HepG2 (cell line): ENCODE data around the gene POLH. TPM values are rescaled to one million over a fixed set of nuclear protein-coding genes. Genes with fewer than 3 reads are reported as not detected.

Experiments used
- ATAC-seq: fragments of 200-7000 bp; cut with Tn5 transposase; 3 replicates; pipeline ENCODE4 v1.9.1; 2020; ENCODE audit warnings: mild to moderate bottlenecking, moderate library complexity
- BruUV-seq: library from RNA; stranded (reverse); fragments of 400-500 nt; replicated peaks from 2 replicates; lab custom pipeline; 2021; lab: Mats Ljungman, UMichigan
- CTCF ChIA-PET: fragments of 300-600 bp; formaldehyde crosslinking; extraction: SDS; loops from one replicate; lab custom pipeline; 2021; ENCODE audit warnings: low total read pairs, inconsistent platforms, low intra/inter-chr PET ratio; lab: Yijun Ruan, JAX
- POLR2A ChIA-PET: fragments of 350-600 bp; sonication (Branson Sonifier 250); formaldehyde crosslinking; loops from one replicate; lab custom pipeline; 2020; ENCODE audit warnings: antibody characterized with exemption, inconsistent platforms; lab: Yijun Ruan, JAX
- DNase-seq: peaks from one replicate; pipeline ENCODE4 v3.0.0-alpha.2; 2015; ENCODE audit warnings: low spot score
- FAIRE-seq: peaks from 3 replicates; lab custom pipeline; 2011; peaks lifted over from hg19 to GRCh38; lab: Jason Lieb, UNC
- H2AFZ ChIP-seq: one replicate; pipeline ENCODE4 v1.6.1; 2011; ENCODE audit warnings: low read length, inconsistent platforms
- H3K27ac ChIP-seq: fragments of 300-600 bp; 3 replicates; pipeline ENCODE4 v1.8.0; 2011; ENCODE audit warnings: mixed run types, mild to moderate bottlenecking, mixed read lengths, low read length, inconsistent platforms; ENCODE audit not compliant: insufficient read depth; ENCODE audit errors: extremely low read length
- H3K27me3 ChIP-seq, 2 experiments: fragments of 200-600 bp in 1 of 2; 2 replicates in 1 of 2; 3 replicates in 1 of 2; pipeline versions ENCODE4 v1.6.0 to v1.8.0; 2011; ENCODE audit warnings: low read length in 2 of 2, mild to moderate bottlenecking in 2 of 2, moderate library complexity in 2 of 2, inconsistent platforms in 1 of 2; ENCODE audit not compliant: insufficient read depth in 2 of 2, control insufficient read depth in 1 of 2
- H3K36me3 ChIP-seq, 2 experiments: fragments of 200-600 bp in 1 of 2; replicated peaks in 1 of 2; 2 replicates in 1 of 2; 3 replicates in 1 of 2; pipeline versions ENCODE4 v1.5.1 to v1.8.0; 2011; ENCODE audit warnings: low read length in 2 of 2, inconsistent platforms in 1 of 2; ENCODE audit not compliant: insufficient read depth in 2 of 2, control insufficient read depth in 1 of 2
- H3K4me1 ChIP-seq: 2 replicates; pipeline ENCODE4 v1.5.1; 2012; ENCODE audit warnings: low read length, inconsistent platforms; ENCODE audit not compliant: insufficient read depth
- H3K4me2 ChIP-seq: 2 replicates; pipeline ENCODE4 v1.6.0; 2011; ENCODE audit warnings: low read depth, low read length, inconsistent platforms
- H3K4me3 ChIP-seq, 3 experiments: fragments of 200-600 bp in 1 of 3; sonication (generic), shearing (Covaris generic) in 1 of 3; replicated peaks in 1 of 3; 2 replicates each; pipeline ENCODE4 v1.5.1; 2011 to 2016; ENCODE audit warnings: low read length in 3 of 3, inconsistent platforms in 2 of 3, low read depth in 2 of 3, mild to moderate bottlenecking in 2 of 3, control low read depth in 1 of 3, mixed read lengths in 1 of 3; ENCODE audit not compliant: insufficient read depth in 1 of 3
- H3K79me2 ChIP-seq: one replicate; pipeline ENCODE4 v1.6.1; 2011; ENCODE audit warnings: low read length, inconsistent platforms; ENCODE audit not compliant: insufficient read depth
- H3K9ac ChIP-seq: 2 replicates; pipeline ENCODE4 v1.6.0; 2011; ENCODE audit warnings: mild to moderate bottlenecking, low read depth, low read length, inconsistent platforms; ENCODE audit not compliant: insufficient read depth
- H3K9me3 ChIP-seq: 2 replicates; pipeline ENCODE4 v1.5.1; 2012; ENCODE audit warnings: mild to moderate bottlenecking, low read length
- H4K20me1 ChIP-seq: 2 replicates; pipeline ENCODE4 v1.6.0; 2011; ENCODE audit warnings: inconsistent platforms, mild to moderate bottlenecking, low read length, moderate library complexity; ENCODE audit not compliant: insufficient read depth
- AGO2 ChIP-seq: fragments of 200-400 bp; formaldehyde crosslinking; optimal IDR thresholded peaks from 2 replicates; pipeline ENCODE3; 2017; ENCODE audit warnings: mild to moderate bottlenecking, low read depth, low read length, moderate library complexity
- POLR2AphosphoS5 ChIP-seq: IDR thresholded peaks from 2 replicates; pipeline ENCODE4 v1.6.1; 2012; ENCODE audit warnings: low read depth, low read length
- ZBTB38 ChIP-seq: sonication (generic); formaldehyde crosslinking; IDR thresholded peaks from 2 replicates; pipeline ENCODE4 v1.5.1; 2020; ENCODE audit warnings: mild to moderate bottlenecking, missing genetic modification reagents
- ZC3H13 ChIP-seq: sonication (generic); formaldehyde crosslinking; IDR thresholded peaks from 2 replicates; pipeline ENCODE4 v1.8.1; 2023; ENCODE audit warnings: mild to moderate bottlenecking, missing genetic modification reagents, moderate library complexity
- ZHX2 ChIP-seq, 2 experiments: sonication (generic) in 1 of 2; formaldehyde crosslinking in 1 of 2; IDR thresholded peaks; 2 replicates each; pipeline versions ENCODE4 v1.6.1 to v1.9.0; 2014 to 2022; ENCODE audit warnings: antibody characterized with exemption in 1 of 2, borderline replicate concordance in 1 of 2, inconsistent platforms in 1 of 2, low read depth in 1 of 2, missing genetic modification reagents in 1 of 2
- ZNF343 ChIP-seq: sonication (generic); formaldehyde crosslinking; IDR thresholded peaks from 2 replicates; pipeline ENCODE4 v1.4.0; 2020; ENCODE audit warnings: mild to moderate bottlenecking, missing genetic modification reagents
- ZNF564 ChIP-seq: sonication (generic); formaldehyde crosslinking; IDR thresholded peaks from 2 replicates; pipeline ENCODE4 v1.8.1; 2023; ENCODE audit warnings: mild to moderate bottlenecking, missing genetic modification reagents
- WGBS: methylation state at CpG from one replicate; pipeline ENCODE4 v1.1.6; 2017; ENCODE audit warnings: low lambda C conversion rate; 5-methylcytosine and 5-hydroxymethylcytosine counted together
- in situ Hi-C: cut with HindIII; loops from 2 replicates; pipeline ENCODE4 v1.10.0; 2017; ENCODE audit warnings: low pct_unique_long_range_greater_than_20kb; ENCODE audit not compliant: extremely low pct_ligation_motif_present
- intact Hi-C: fragments of 100-400 bp; cut with micrococcal nuclease; formaldehyde crosslinking; loops from one replicate; pipeline ENCODE4 v1.10.0; 2022; ENCODE audit not compliant: unreplicated experiment
- polyA plus RNA-seq, 8 experiments: library from polyadenylated mRNA; depleted of rRNA in 3 of 8; stranded (reverse) in 7 of 8; unstranded in 1 of 8; fragments of >200 nt; fragmentation: Illumina TruSeq in 4 of 8; extraction: Trizol in 4 of 8; gene quantifications; 2 replicates each; pipeline versions ENCODE4 v1.2.1 to v1.2.3, GENCODE V29; 2011 to 2016; ENCODE audit warnings: low read depth in 4 of 8, missing spikeins in 1 of 8, mixed read lengths in 1 of 8; ENCODE audit not compliant: insufficient read depth in 1 of 8
- total RNA-seq, 5 experiments: library from RNA; depleted of rRNA; stranded (reverse); fragments of >200 nt; fragmentation: Illumina TruSeq; extraction: Trizol; gene quantifications; 2 replicates each; pipeline ENCODE4 v1.2.3, GENCODE V29; 2016; ENCODE audit warnings: low read depth in 1 of 5
- TF ChIP-seq, protein P1 (sequence below): sonication (generic); formaldehyde crosslinking; IDR thresholded peaks from 2 replicates; pipeline ENCODE4 v1.9.0; 2021; ENCODE audit warnings: missing genetic modification reagents, borderline replicate concordance

The POLH gene
- total and polyA plus RNA-seq, 2 of the 13 experiments (the other 11 are each of a cell fraction or from before 2014, with no cell fraction given): 11.6 to 25.0 TPM

GRCh38 chr6:43636308-43636659 lies 60.3 kb downstream of the POLH start (continued):
- TF ChIP-seq, protein P1, sequence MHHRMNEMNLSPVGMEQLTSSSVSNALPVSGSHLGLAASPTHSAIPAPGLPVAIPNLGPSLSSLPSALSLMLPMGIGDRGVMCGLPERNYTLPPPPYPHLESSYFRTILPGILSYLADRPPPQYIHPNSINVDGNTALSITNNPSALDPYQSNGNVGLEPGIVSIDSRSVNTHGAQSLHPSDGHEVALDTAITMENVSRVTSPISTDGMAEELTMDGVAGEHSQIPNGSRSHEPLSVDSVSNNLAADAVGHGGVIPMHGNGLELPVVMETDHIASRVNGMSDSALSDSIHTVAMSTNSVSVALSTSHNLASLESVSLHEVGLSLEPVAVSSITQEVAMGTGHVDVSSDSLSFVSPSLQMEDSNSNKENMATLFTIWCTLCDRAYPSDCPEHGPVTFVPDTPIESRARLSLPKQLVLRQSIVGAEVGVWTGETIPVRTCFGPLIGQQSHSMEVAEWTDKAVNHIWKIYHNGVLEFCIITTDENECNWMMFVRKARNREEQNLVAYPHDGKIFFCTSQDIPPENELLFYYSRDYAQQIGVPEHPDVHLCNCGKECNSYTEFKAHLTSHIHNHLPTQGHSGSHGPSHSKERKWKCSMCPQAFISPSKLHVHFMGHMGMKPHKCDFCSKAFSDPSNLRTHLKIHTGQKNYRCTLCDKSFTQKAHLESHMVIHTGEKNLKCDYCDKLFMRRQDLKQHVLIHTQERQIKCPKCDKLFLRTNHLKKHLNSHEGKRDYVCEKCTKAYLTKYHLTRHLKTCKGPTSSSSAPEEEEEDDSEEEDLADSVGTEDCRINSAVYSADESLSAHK (CRISPR knock-in tag): 0 out of 2 replicates have a peak, but pooled peaks have one; percentile 12

DNA sequence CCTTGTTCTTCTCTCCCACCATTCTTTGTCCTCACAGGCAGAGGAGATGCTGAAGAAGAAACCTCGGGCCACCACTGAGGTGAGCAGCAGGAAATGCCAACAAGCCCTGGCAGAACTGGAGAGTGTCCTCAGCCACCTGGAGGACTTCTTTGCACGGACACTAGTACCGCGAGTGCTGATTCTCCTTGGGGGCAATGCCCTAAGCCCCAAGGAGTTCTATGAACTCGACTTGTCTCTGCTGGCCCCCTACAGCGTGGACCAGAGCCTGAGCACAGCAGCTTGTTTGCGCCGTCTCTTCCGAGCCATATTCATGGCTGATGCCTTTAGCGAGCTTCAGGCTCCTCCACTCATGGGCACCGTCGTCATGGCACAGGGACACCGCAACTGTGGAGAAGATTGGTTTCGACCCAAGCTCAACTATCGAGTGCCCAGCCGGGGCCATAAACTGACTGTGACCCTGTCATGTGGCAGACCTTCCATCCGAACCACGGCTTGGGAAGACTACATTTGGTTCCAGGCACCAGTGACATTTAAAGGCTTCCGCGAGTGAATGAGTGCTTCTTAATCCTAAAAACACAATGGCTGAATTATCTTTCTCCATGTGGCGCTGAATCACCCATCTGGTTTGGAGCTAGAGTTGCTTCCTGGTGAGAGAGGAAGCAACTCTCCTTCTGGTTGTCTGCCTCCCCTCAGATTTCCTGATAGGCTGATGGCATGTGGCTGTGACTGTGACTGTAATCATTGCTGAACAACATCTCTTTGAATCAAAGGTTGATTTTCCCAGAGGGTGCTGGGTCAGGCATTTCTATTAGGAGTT lies 64.2 kb downstream of the POLH start:
- FAIRE-seq: no peak
- no peak overlapping the region for H3K27ac ChIP-seq
- no peaks in the 10 kb centered on the region for H3K9me3 ChIP-seq
- no peaks in the 10 kb centered on the region for H4K20me1 ChIP-seq
- POLR2A ChIA-PET: interaction anchor here (2.6 kb wide), 1 partner anchor 11 kb away, joined by 14 read pairs; the partner anchor contains the start of gene GTPBP2
- H3K36me3 ChIP-seq: peaks cover 14 to 34% of the 10 kb centered on the region in 2 experiments; a peak in 4 of 5 replicates
- WGBS: 97% methylated on average over 21 of the region's 21 CpGs
- peaks cover 35% of the 10 kb centered on the region for H3K4me1 ChIP-seq
- no peak overlapping the region for H2AFZ ChIP-seq
- no peak overlapping the region for H3K4me2 ChIP-seq
- H3K9ac ChIP-seq: no peak overlapping the region
- no TSS peak for BruUV-seq
- intact Hi-C loops: no loop called here
- no peak for DNase-seq
- no peak for ATAC-seq
- CTCF ChIA-PET: no interaction called here
- TF ChIP-seq ZBTB38 (0 out of 2 replicates have a peak, but pooled peaks have one; percentile 23), AGO2 (peak; percentile 41), ZC3H13 (CRISPR knock-in tag) (peak; percentile 28; the same call in 1 of the 2 replicates), ZNF564 (no peak), ZHX2 (IDR thresholded peaks at IDR 0.05; ENCODE audit: low read depth) (no peak), ZHX2 (CRISPR knock-in tag; IDR thresholded peaks at IDR 0.05; ENCODE audit: borderline replicate concordance) (no peak), POLR2AphosphoS5 (0 out of 2 replicates have a peak, but pooled peaks have one; percentile 28), ZNF343 (no peak)
- TF ChIP-seq, all 625 proteins: peak for 4
- Histone ChIP-seq H3K27me3 (no peaks in the 10 kb centered on the region; a peak in 1 of 5 replicates), H3K4me3 (no peak overlapping the region), H3K79me2 (peaks cover 30% of the 10 kb centered on the region)
- in situ Hi-C loops: no loop called here
